Measurements from ENCODE around the gene MTCH1. TPM values are rescaled to one million over a fixed set of nuclear protein-coding genes. Genes with fewer than 3 reads are reported as not detected.
A peak's percentile ranks its signal among the peaks of the same experiment; 100 is the strongest.

The MTCH1 gene
- total and polyA plus RNA-seq, 2 experiments from 2014 or later: 108 to 271 TPM

DNA sequence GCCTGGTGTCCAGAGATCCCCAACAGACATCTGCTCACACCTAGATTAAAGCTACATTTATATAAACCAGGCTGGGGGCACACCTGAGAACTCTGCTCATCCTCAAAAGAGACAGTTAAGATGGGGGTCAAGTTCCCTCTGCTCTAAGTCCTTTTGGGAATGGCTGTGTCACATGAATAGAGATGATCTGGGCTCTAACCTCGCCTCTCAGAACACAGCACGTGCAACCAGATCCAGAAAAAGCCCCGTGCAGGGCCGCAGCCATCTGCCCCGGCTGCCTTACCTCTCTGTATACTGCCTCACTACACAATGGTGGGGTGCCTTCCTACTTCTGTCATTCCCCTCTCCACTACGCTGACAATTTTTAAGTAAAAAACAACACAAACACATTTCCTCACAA lies 5.9 kb downstream of the MTCH1 start:
- H3K27ac ChIP-seq (ENCODE audit: low read depth): peak overlapping the region; percentile 72; the same call in 1 of the 2 replicates
- no peak for ATAC-seq
- peaks cover 26% of the 10 kb centered on the region for H3K36me3 ChIP-seq (ENCODE audit: insufficient read depth)

DNA sequence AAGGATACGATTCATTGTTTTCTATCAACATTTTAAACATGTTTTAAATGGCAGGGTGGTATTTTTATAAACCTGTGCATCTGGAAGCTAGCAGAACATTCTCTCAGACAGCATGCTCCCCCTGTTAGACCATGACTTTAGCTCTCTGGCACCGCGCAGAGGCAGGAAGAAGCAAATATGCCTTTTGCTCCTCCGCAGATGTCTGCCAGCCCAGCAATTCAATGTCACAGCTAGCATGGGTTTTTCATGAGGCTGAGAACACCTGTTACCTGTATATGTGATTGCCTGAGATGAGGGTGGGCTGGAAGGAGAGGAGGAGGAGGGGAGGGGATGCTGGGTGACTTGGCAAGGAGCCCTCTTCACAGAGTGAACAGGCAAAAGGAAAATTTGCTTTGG lies 6.7 kb downstream of the MTCH1 start:
- TF ChIP-seq, protein P1, sequence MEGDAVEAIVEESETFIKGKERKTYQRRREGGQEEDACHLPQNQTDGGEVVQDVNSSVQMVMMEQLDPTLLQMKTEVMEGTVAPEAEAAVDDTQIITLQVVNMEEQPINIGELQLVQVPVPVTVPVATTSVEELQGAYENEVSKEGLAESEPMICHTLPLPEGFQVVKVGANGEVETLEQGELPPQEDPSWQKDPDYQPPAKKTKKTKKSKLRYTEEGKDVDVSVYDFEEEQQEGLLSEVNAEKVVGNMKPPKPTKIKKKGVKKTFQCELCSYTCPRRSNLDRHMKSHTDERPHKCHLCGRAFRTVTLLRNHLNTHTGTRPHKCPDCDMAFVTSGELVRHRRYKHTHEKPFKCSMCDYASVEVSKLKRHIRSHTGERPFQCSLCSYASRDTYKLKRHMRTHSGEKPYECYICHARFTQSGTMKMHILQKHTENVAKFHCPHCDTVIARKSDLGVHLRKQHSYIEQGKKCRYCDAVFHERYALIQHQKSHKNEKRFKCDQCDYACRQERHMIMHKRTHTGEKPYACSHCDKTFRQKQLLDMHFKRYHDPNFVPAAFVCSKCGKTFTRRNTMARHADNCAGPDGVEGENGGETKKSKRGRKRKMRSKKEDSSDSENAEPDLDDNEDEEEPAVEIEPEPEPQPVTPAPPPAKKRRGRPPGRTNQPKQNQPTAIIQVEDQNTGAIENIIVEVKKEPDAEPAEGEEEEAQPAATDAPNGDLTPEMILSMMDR (conservative IDR thresholded peaks at IDR 0.05; ENCODE audit: low read depth in 2 of 2): peak; percentile 26 to 35
- no peak for TF ChIP-seq JUNB (IDR thresholded peaks at IDR 0.05; ENCODE audit: unreplicated experiment)
- Mint-ChIP-seq H3K4me3 (no peak overlapping the region), H3K27ac (no peak overlapping the region), H3K27me3 (ENCODE audit: insufficient read depth, low read depth, poor library complexity) (peaks cover 7% of the 10 kb centered on the region), H3K4me1 (peaks cover 33% of the 10 kb centered on the region), H3K36me3 (ENCODE audit: low read depth) (peaks cover 47% of the 10 kb centered on the region), H3K9me3 (no peaks in the 10 kb centered on the region)
- no peak; the same call in 2 of the 3 replicates for ATAC-seq
- Histone ChIP-seq H2AFZ (no peak overlapping the region), H3K4me3 (no peak overlapping the region), H3K4me1 (ENCODE audit: insufficient read depth) (peaks cover 46% of the 10 kb centered on the region), H3K27me3 (ENCODE audit: insufficient read depth) (no peaks in the 10 kb centered on the region), H3K36me3 (ENCODE audit: insufficient read depth) (peaks cover 34% of the 10 kb centered on the region), H3K79me2 (replicated peaks; ENCODE audit: insufficient read depth) (peaks cover 62% of the 10 kb centered on the region), H3K9me2 (ENCODE audit: insufficient read depth) (no peaks in the 10 kb centered on the region), H4K20me1 (replicated peaks; ENCODE audit: insufficient read depth) (peaks cover 61% of the 10 kb centered on the region), H3F3A (replicated peaks; ENCODE audit: low read depth) (peaks cover 4% of the 10 kb centered on the region), H3K4me2 (no peak overlapping the region), H3K27ac (ENCODE audit: low read depth) (no peak overlapping the region)
- no peak for DNase-seq (ENCODE audit: low spot score)

More for the DNA sequence above, 5.9 kb downstream of the MTCH1 start:
- no peaks in the 10 kb centered on the region for H3K9me2 ChIP-seq (ENCODE audit: insufficient read depth)
- peaks cover 64% of the 10 kb centered on the region for H4K20me1 ChIP-seq (replicated peaks; ENCODE audit: insufficient read depth)
- no peak for DNase-seq (ENCODE audit: low spot score)
- H3K27ac Mint-ChIP-seq: peak overlapping the region; percentile 58
- peak overlapping the region; percentile 8; the same call in 1 of the 3 replicates for H3K4me3 Mint-ChIP-seq
- TF ChIP-seq EZH2 (IDR thresholded peaks at IDR 0.05; ENCODE audit: low read depth, unreplicated experiment) (no peak), ZNF331 (CRISPR knock-in tag; IDR thresholded peaks at IDR 0.05; ENCODE audit: low read depth) (no peak), POLR2AphosphoS5 (IDR thresholded peaks at IDR 0.05; ENCODE audit: low read depth) (no peak)
- TF ChIP-seq, protein P1 (conservative IDR thresholded peaks at IDR 0.05; ENCODE audit: low read depth in 2 of 2): no peak
- TF ChIP-seq, protein P2, sequence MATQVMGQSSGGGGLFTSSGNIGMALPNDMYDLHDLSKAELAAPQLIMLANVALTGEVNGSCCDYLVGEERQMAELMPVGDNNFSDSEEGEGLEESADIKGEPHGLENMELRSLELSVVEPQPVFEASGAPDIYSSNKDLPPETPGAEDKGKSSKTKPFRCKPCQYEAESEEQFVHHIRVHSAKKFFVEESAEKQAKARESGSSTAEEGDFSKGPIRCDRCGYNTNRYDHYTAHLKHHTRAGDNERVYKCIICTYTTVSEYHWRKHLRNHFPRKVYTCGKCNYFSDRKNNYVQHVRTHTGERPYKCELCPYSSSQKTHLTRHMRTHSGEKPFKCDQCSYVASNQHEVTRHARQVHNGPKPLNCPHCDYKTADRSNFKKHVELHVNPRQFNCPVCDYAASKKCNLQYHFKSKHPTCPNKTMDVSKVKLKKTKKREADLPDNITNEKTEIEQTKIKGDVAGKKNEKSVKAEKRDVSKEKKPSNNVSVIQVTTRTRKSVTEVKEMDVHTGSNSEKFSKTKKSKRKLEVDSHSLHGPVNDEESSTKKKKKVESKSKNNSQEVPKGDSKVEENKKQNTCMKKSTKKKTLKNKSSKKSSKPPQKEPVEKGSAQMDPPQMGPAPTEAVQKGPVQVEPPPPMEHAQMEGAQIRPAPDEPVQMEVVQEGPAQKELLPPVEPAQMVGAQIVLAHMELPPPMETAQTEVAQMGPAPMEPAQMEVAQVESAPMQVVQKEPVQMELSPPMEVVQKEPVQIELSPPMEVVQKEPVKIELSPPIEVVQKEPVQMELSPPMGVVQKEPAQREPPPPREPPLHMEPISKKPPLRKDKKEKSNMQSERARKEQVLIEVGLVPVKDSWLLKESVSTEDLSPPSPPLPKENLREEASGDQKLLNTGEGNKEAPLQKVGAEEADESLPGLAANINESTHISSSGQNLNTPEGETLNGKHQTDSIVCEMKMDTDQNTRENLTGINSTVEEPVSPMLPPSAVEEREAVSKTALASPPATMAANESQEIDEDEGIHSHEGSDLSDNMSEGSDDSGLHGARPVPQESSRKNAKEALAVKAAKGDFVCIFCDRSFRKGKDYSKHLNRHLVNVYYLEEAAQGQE (IDR thresholded peaks at IDR 0.05; ENCODE audit: unreplicated experiment): no peak
- H3K36me3 Mint-ChIP-seq (ENCODE audit: low read depth): peaks cover 39% of the 10 kb centered on the region
- H3K27me3 Mint-ChIP-seq (ENCODE audit: insufficient read depth, low read depth, poor library complexity): peaks cover 7% of the 10 kb centered on the region
- H3K79me2 ChIP-seq (replicated peaks; ENCODE audit: insufficient read depth): peaks cover 70% of the 10 kb centered on the region
- H3F3A ChIP-seq (replicated peaks; ENCODE audit: low read depth): peaks cover 4% of the 10 kb centered on the region; the same call in 1 of the 2 replicates
- H3K4me1 ChIP-seq (ENCODE audit: insufficient read depth): peaks cover 50% of the 10 kb centered on the region
- no peak overlapping the region for H3K4me3 ChIP-seq
- H2AFZ ChIP-seq: no peak overlapping the region
- H3K27me3 ChIP-seq (ENCODE audit: insufficient read depth): no peaks in the 10 kb centered on the region
- peaks cover 33% of the 10 kb centered on the region for H3K4me1 Mint-ChIP-seq
- H3K4me2 ChIP-seq: no peak overlapping the region; the same call in 1 of the 2 replicates
- no peaks in the 10 kb centered on the region for H3K9me3 Mint-ChIP-seq
